ENCODE measurements around the gene PCNX1.

- TF ChIP-seq CTCF (IDR thresholded peaks at IDR 0.05 in 4 of 5, conservative IDR thresholded peaks at IDR 0.05 in 1 of 5), result no peak
- TF ChIP-seq POLR2A (IDR thresholded peaks at IDR 0.05), result no peak
These were observed 169.3 kb downstream of the PCNX1 start for GRCh38 chr14:71076462-71077092.

Data from gastrocnemius medialis (tissue), 4 donors.